ENCODE measurements around the gene NFATC2. TPM values are rescaled to one million over a fixed set of nuclear protein-coding genes. Genes with fewer than 3 reads are reported as not detected.

The NFATC2 gene
- 10 to 100 TPM; 59.0 to 60.4 TPM for total RNA-seq

GRCh38 chr20:51542571-51543421 is at the start of gene NFATC2:
NFATC2 (minus strand) TSS chr20:51542719; CDS start chr20:51542499, 220 bp downstream.

Small RNA genes lying within 50 kb of the gene (microRNA-seq; reads per million reads assigned to microRNA genes)
- gene MIR3194 (ENCODE audit: borderline microRNAs expressed, borderline replicate concordance) = 1.5 reads per million

Other genes with a start within 250 kb of the NFATC2 start
- under 1 TPM; 0.10 to 0.20 TPM for gene ATP9A, start 225.7 kb upstream of the NFATC2 start, total RNA-seq